ENCODE data around the gene CNTN2. TPM values are rescaled to one million over a fixed set of nuclear protein-coding genes. Genes with fewer than 3 reads are reported as not detected.

The CNTN2 gene
- polyA plus RNA-seq, 1 donor from 2014 or later, result 3.2 TPM

- Histone ChIP-seq H3K9ac (ENCODE audit: low read length) (no peak overlapping the region), H3K27me3 (ENCODE audit: insufficient read depth, low read depth, low read length) (no peaks in the 10 kb centered on the region), H3K27ac (ENCODE audit: low read length) (no peak overlapping the region), H4K20me1 (ENCODE audit: insufficient read depth) (no peaks in the 10 kb centered on the region), H3K36me3 (ENCODE audit: insufficient read depth, low read length) (no peaks in the 10 kb centered on the region), H3F3A (ENCODE audit: insufficient read depth, low read length, poor library complexity, severe bottlenecking) (no peaks in the 10 kb centered on the region), H3K9me3 (ENCODE audit: low read length) (no peaks in the 10 kb centered on the region), H3K9me2 (ENCODE audit: insufficient read depth, low read length) (no peaks in the 10 kb centered on the region), H3K4me3 (ENCODE audit: low read length) (no peak overlapping the region), H3K4me2 (ENCODE audit: low read length) (no peak overlapping the region), H2AFZ (ENCODE audit: low read depth, low read length) (no peak overlapping the region), H3K79me2 (replicated peaks; ENCODE audit: insufficient read depth, low read length) (no peaks in the 10 kb centered on the region)
- no peak for TF ChIP-seq POLR2AphosphoS5 (IDR thresholded peaks at IDR 0.05)
- TF ChIP-seq EP300 (conservative IDR thresholded peaks at IDR 0.05; ENCODE audit: poor library complexity, severe bottlenecking), result no peak
- TF ChIP-seq CTCF (IDR thresholded peaks at IDR 0.05; ENCODE audit: poor library complexity, severe bottlenecking), result no peak
- no peak for TF ChIP-seq TAF1 (IDR thresholded peaks at IDR 0.05; ENCODE audit: low read depth)
- no peak for TF ChIP-seq RAD21 (conservative IDR thresholded peaks at IDR 0.05)
- no peak for TF ChIP-seq EZH2 (IDR thresholded peaks at IDR 0.05; ENCODE audit: borderline replicate concordance, insufficient read depth, low read length, poor library complexity, severe bottlenecking)
- TF ChIP-seq MXI1 (conservative IDR thresholded peaks at IDR 0.05; ENCODE audit: poor library complexity, severe bottlenecking), result no peak
- no peak for TF ChIP-seq SMC3 (conservative IDR thresholded peaks at IDR 0.05; ENCODE audit: poor library complexity)
- no peak for TF ChIP-seq REST (IDR thresholded peaks at IDR 0.05; ENCODE audit: borderline replicate concordance)
Measured at GRCh38 chr1:205109711-205110110, 66.7 kb downstream of the CNTN2 start.

- TF ChIP-seq REST (IDR thresholded peaks at IDR 0.05; ENCODE audit: borderline replicate concordance) (no peak), POLR2AphosphoS5 (IDR thresholded peaks at IDR 0.05) (no peak), EZH2 (IDR thresholded peaks at IDR 0.05; ENCODE audit: borderline replicate concordance, insufficient read depth, low read length, poor library complexity, severe bottlenecking) (no peak), MXI1 (conservative IDR thresholded peaks at IDR 0.05; ENCODE audit: poor library complexity, severe bottlenecking) (no peak), RAD21 (conservative IDR thresholded peaks at IDR 0.05) (no peak), EP300 (conservative IDR thresholded peaks at IDR 0.05; ENCODE audit: poor library complexity, severe bottlenecking) (no peak), SMC3 (conservative IDR thresholded peaks at IDR 0.05; ENCODE audit: poor library complexity) (no peak), CTCF (IDR thresholded peaks at IDR 0.05; ENCODE audit: poor library complexity, severe bottlenecking) (no peak), TAF1 (IDR thresholded peaks at IDR 0.05; ENCODE audit: low read depth) (no peak)
- no peak overlapping the region for H3K4me2 ChIP-seq (ENCODE audit: low read length)
Measured at GRCh38 chr1:205111354-205111753, 68.3 kb downstream of the CNTN2 start.

More at GRCh38 chr1:205111354-205111753, 68.3 kb downstream of the CNTN2 start:
- H3F3A ChIP-seq (ENCODE audit: insufficient read depth, low read length, poor library complexity, severe bottlenecking), result no peaks in the 10 kb centered on the region
- no peak overlapping the region for H3K9ac ChIP-seq (ENCODE audit: low read length)
- H3K4me3 ChIP-seq (ENCODE audit: low read length), result no peak overlapping the region
- no peaks in the 10 kb centered on the region for H3K9me3 ChIP-seq (ENCODE audit: low read length)
- H3K36me3 ChIP-seq (ENCODE audit: insufficient read depth, low read length), result no peaks in the 10 kb centered on the region
- no peak overlapping the region for H3K27ac ChIP-seq (ENCODE audit: low read length)
- peaks cover 8% of the 10 kb centered on the region for H3K79me2 ChIP-seq (replicated peaks; ENCODE audit: insufficient read depth, low read length)
- no peak overlapping the region for H2AFZ ChIP-seq (ENCODE audit: low read depth, low read length)
- H4K20me1 ChIP-seq (ENCODE audit: insufficient read depth), result no peaks in the 10 kb centered on the region
- H3K27me3 ChIP-seq (ENCODE audit: insufficient read depth, low read depth, low read length), result no peaks in the 10 kb centered on the region
- H3K9me2 ChIP-seq (ENCODE audit: insufficient read depth, low read length), result no peaks in the 10 kb centered on the region

All from neural cell (in vitro differentiated cells).